HG02943 (cell line): ENCODE data around the gene PRRX1.

Source experiments
- ATAC-seq: cut with Tn5 transposase; IDR thresholded peaks from one replicate; pipeline ENCODE4 v1.9.1; 2021; ENCODE audit warnings: mild to moderate bottlenecking, low read depth, moderate library complexity; ENCODE audit not compliant: unreplicated experiment

The PRRX1 gene

DNA sequence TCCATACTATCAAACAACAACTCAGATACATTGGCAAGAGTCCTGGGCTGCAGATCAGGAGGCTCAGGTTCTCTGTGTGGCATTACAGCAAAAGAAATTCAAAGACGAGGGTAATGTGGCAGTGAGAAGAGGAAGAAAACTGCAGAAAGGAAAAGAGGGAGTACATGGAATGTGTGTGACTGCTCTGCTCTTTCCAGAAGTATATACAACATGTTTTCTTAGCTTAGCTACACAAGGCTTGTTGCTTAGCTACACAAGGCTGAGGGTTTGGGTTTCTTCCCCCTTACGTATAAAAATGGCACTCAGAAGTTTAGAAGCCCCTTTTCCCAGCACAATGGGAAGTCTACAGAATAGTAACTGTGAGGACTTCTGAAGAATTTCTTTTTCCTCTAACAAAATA is 86.0 kb downstream of the PRRX1 start:
- ATAC-seq: no peak

DNA sequence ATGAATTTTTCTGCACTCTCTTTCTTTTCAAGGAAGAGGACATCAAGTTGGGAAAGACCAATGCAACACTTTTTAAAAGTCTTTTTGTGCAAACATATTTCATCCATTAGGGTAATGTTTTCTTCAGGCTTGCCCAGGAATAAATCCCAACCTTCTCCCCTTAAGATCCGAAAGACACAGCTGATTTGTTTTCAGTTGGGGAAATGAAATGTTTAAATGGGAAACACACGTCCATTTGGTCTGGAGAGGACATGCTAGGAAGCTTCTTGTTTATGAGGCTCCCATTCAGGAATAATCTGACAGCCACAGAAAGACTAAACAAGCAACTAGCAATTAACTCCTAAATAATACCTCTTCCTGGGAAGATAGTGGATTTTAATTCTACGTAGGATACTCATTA is 91.9 kb downstream of the PRRX1 start:
- no peak for ATAC-seq

- no peak for ATAC-seq
Measured at GRCh38 chr1:170758992-170759391, 95.1 kb downstream of the PRRX1 start.

DNA sequence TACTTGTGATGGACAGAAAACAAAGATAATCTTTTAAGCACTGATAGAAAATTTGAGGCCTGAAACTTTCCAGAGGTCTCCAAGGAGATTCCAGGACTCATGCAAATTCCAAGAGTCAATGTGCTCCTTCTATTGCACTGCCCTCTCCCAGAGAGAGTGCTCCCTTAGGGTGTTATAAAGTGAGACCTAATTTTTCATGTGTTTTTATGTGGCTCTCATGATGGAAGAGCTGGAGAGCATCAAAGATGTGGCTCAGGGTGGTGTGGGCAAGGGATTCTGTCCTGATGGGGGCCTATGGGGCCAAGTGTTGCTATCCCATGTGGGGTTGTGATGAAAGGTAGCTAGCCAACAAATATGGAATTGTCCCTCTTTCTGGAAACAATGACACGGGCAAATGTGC is 101.3 kb downstream of the PRRX1 start:
- ATAC-seq: no peak

DNA sequence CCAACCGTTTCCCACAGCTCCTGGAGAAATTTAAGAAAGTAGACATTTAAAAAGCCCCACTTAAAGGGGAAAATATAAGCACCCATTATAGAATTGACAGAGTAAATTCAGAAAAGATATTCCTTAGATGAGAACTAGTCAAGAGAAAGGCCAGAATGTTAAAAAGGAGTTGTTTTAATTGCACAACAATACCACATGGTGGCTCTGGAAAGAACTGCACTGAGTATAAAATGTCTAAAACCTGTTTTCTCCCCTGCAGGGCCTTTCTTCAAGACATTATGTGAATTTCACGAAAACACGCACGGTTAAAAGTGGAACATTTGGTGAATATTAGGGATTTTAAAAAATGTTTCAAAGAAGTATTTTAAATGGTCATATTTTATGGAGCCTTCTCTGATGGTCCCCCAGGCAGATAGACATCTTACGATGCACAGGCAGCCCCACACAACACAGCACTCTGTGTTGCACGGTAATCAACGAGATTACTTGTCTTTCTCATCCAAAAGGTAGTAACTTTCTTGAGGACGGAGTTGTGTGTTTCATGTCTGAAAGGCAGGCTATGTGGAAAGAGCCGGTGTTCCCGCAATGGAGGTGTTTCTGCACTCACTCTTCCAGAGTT is 101.9 kb downstream of the PRRX1 start:
- ATAC-seq: no peak

DNA sequence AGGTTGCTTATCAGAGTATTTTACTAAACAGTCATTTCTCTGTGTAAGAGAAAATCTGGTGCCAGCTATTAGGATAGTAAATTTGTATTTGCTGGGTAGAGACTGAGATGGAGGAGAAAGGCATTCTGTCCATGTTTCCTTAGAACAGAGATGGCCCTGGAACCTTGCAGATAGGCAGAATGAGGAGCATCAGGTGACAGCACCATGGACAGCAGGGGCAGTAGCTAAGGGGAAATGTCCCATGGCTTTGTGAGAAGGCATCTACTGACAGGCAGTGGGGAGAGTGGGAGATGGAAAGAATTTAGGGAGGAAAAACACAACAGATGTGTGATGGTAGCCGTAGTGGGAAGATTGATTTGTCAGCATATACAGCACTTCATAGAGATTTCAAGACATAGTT is 105.0 kb downstream of the PRRX1 start:
- ATAC-seq: no peak

- ATAC-seq: no peak
Measured at GRCh38 chr1:170769691-170770090, 105.8 kb downstream of the PRRX1 start.

GRCh38 chr1:170770254-170770653 is 106.3 kb downstream of the PRRX1 start:
- no peak for ATAC-seq

- ATAC-seq: no peak
Measured at GRCh38 chr1:170776252-170776651, 112.3 kb downstream of the PRRX1 start.

GRCh38 chr1:170776777-170777176 is 112.8 kb downstream of the PRRX1 start:
- no peak for ATAC-seq
